WI38 (cell line): Measurements from ENCODE around the gene MTREX.

Experiments used
- H3K4me3 ChIP-seq: 2 replicates; pipeline ENCODE4 v1.5.1; 2011; ENCODE audit warnings: low read depth, mild to moderate bottlenecking, control low read depth, low read length
- TF ChIP-seq, protein P1 (sequence below): IDR thresholded peaks from 2 replicates; pipeline ENCODE4 v1.5.1; 2012; ENCODE audit warnings: low read depth, mild to moderate bottlenecking, control low read depth, low read length

MTREX gene

GRCh38 chr5:55409775-55410174 lies 102.0 kb downstream of the MTREX start:
- TF ChIP-seq, protein P1, sequence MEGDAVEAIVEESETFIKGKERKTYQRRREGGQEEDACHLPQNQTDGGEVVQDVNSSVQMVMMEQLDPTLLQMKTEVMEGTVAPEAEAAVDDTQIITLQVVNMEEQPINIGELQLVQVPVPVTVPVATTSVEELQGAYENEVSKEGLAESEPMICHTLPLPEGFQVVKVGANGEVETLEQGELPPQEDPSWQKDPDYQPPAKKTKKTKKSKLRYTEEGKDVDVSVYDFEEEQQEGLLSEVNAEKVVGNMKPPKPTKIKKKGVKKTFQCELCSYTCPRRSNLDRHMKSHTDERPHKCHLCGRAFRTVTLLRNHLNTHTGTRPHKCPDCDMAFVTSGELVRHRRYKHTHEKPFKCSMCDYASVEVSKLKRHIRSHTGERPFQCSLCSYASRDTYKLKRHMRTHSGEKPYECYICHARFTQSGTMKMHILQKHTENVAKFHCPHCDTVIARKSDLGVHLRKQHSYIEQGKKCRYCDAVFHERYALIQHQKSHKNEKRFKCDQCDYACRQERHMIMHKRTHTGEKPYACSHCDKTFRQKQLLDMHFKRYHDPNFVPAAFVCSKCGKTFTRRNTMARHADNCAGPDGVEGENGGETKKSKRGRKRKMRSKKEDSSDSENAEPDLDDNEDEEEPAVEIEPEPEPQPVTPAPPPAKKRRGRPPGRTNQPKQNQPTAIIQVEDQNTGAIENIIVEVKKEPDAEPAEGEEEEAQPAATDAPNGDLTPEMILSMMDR = no peak
- H3K4me3 ChIP-seq = no peak overlapping the region

GRCh38 chr5:55410845-55411244 lies 103.1 kb downstream of the MTREX start:
- no peak overlapping the region for H3K4me3 ChIP-seq
- TF ChIP-seq, protein P1 = no peak

DNA sequence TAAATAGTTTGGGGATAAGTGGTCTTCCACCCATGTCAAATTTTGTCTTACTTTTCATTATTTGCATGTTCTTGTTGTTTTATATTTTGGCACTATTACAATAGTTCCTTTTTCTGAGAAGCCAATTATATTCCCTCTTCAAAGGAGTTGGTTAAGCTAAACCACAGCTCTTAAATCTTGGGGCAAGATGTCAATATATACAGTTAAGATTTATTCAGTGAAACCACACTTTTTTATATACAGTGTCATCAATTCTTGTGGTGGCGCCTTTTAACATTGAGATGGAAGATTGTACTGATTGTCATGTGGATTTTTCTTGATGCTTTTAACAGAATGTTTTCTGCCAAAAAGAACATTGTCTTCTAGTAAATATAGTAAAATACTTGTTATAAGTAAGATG lies 104.1 kb downstream of the MTREX start:
- no peak overlapping the region for H3K4me3 ChIP-seq
- TF ChIP-seq, protein P1 = no peak

GRCh38 chr5:55413644-55414043 lies 105.9 kb downstream of the MTREX start:
- no peak overlapping the region for H3K4me3 ChIP-seq
- TF ChIP-seq, protein P1 = no peak

DNA sequence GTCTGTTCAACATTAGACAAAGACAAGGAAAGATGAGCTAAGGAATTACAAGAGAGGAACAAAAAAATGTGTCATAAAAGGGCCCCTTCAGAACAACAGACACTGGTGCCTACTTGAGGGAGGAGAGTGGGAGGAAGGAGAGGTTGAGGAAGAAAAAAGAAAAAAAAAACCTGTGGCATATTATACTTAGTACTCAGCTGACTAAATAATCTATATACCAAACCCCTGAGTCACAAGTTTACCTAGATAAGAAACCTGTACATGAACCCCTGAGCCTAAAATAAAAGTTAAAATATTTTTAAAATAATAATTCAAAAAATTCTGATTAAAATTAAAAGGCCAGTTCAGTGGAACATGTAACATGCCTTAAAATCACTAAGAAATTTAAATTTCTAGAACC lies 107.3 kb downstream of the MTREX start:
- TF ChIP-seq, protein P1 = no peak
- H3K4me3 ChIP-seq = no peak overlapping the region

DNA sequence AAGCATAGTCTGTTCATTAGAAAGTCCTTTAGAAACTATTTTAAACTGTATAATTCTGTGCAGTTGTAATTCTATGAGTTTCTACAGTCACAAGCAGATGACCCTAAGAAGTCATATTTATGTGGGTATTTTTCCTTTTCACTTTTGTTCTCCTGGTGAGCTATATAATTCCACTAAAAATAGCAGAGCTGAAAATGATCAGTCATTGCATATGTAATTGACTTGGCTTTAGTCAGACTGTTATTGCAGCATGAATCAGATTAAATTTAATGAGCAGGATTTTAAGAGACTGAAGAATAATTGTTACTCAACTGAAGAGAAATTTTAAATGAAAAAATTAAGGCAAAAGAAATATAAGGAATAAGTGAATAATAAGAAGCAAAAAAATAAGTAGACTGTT lies 108.5 kb downstream of the MTREX start:
- TF ChIP-seq, protein P1 = no peak

GRCh38 chr5:55418994-55419968 lies 111.5 kb downstream of the MTREX start:
- H3K4me3 ChIP-seq = no peak overlapping the region
- TF ChIP-seq, protein P1 = no peak

More for the DNA sequence above, 108.5 kb downstream of the MTREX start:
- H3K4me3 ChIP-seq = no peak overlapping the region
